Raji (cell line): ENCODE measurements around the gene PLCB2.

Experiments
- POLR2A ChIP-seq: IDR thresholded peaks from 2 replicates; pipeline ENCODE4 v1.6.1; 2011; ENCODE audit warnings: low read depth, low read length, control low read depth; ENCODE audit not compliant: insufficient read depth

Gene PLCB2

DNA sequence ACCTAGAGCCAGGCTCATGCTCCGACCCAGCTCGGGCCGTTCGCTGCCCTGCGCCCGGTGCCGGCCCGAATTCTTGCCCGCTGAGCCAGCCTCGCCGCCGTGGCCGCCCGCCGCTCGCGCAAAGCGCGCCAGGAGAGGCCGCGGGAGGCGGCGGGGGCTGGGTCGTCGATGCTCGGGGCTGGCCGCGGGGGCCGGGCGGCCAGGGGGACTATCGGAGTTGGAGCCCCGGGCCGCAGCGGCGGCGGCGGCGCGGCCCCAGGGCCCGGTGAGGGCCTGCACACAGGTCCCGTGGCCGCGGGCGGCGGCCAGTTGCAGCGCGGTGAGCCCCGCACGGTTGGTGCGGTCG, 26.0 kb downstream of the PLCB2 start:
- TF ChIP-seq POLR2A = no peak

DNA sequence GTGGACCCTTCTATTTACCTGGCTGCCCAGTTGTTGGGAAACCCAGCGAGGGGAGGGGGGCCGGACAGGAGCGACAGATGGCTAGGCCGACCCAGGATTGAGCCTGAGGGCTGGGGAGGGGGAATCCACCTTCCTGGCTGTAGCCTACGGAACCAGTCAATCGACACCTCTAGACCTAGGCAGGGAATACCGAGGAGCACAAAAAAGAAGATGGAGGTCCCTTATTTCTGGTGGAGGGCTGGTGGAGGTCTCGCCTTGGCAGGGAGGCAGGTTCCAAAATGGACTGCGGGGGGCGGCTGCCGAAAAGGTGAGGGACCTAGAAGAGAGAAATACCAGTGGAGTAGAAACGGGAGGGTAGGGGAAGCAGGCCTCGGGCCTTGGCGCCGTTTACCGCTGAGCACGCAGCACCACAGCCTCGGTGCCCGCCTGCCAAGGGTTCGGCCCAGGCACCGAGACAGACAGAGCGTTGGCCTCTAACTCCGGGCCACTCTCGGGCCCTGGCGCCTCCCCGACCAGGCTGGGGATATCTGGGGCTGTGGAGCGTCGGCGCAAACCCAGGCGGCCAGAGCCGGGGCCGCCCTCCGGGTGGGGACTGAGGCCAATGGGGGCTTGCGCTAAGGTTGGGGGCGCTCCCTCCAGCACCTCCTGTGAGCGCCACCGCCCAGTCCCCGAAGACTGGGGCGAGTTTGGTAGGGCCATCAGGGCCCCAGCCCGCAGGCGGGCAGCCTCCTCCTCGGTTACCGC, 26.5 kb downstream of the PLCB2 start:
- no peak for TF ChIP-seq POLR2A

GRCh38 chr15:40280260-40281056, 27.3 kb downstream of the PLCB2 start:
- no peak for TF ChIP-seq POLR2A

GRCh38 chr15:40279437-40280141, 28.1 kb downstream of the PLCB2 start:
- TF ChIP-seq POLR2A = no peak

- no peak for TF ChIP-seq POLR2A
These were observed 29.7 kb downstream of the PLCB2 start for GRCh38 chr15:40278026-40278425.

DNA sequence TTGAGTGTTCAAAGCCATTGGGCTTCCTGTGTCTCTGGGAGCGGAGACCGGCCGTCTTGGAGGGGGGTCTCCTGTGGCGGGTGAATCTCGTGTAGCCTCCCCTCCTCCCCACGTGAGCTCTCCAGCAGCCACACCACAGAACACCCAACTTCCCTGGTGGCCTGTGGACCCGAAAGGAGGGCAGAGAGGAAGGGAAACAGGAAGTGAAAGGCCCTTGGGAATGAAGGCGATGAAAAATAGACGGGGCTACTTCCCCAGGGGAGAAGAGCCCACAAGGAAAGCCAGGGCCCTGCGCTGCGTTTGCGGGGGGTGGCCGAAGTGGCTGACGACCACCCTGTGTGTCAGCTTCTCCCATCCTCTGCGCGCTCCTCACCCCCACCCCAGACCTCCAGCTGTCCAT, 30.3 kb downstream of the PLCB2 start:
- no peak for TF ChIP-seq POLR2A

DNA sequence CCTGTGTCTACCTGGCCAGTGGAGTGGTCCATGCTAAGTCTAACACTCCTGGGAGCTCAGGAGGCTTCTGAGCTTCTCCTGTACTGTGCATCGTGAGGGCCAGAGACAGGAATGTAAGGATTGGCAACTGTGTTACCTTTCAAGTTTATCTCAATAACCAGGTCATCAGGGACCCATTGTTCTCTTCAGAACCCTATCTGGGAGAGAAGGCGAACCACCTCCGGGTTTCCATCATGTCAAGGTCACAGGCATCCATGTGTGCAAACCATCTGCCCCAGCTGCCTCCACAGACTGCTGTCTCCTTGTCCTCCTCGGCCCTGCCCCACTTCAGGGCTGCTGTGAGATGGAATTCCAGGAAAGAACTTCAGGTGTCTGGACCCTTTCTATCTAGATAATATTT, 30.8 kb downstream of the PLCB2 start:
- TF ChIP-seq POLR2A = no peak

DNA sequence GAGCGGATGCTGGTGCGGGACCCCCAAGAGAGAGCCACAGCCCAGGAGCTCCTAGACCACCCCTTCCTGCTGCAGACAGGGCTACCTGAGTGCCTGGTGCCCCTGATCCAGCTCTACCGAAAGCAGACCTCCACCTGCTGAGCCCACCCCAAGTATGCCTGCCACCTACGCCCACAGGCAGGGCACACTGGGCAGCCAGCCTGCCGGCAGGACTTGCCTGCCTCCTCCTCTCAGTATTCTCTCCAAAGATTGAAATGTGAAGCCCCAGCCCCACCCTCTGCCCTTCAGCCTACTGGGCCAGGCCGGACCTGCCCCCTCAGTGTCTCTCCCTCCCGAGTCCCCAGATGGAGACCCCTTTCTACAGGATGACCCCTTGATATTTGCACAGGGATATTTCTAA, 31.8 kb downstream of the PLCB2 start:
- TF ChIP-seq POLR2A = no peak

GRCh38 chr15:40275523-40275922, 32.2 kb downstream of the PLCB2 start:
- TF ChIP-seq POLR2A = no peak

GRCh38 chr15:40274350-40275274, 33.1 kb downstream of the PLCB2 start:
- TF ChIP-seq POLR2A = no peak

GRCh38 chr15:40273428-40273827, 34.3 kb downstream of the PLCB2 start:
- TF ChIP-seq POLR2A = no peak

DNA sequence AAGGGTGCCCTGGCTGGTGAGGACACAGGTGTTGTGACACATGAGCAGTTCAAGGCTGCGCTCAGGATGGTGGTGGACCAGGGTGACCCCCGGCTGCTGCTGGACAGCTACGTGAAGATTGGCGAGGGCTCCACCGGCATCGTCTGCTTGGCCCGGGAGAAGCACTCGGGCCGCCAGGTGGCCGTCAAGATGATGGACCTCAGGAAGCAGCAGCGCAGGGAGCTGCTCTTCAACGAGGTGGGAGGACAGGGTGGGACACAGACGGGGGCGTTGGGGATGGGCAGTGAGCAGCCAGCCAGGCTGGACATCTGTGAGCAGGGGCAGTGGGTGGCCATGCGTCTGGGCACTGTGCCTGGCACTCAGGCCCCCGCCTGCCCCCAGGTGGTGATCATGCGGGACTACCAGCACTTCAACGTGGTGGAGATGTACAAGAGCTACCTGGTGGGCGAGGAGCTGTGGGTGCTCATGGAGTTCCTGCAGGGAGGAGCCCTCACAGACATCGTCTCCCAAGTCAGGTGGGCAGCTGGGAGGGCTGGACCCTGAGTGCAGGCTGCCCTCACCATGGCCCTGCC, 35.2 kb downstream of the PLCB2 start:
- no peak for TF ChIP-seq POLR2A

DNA sequence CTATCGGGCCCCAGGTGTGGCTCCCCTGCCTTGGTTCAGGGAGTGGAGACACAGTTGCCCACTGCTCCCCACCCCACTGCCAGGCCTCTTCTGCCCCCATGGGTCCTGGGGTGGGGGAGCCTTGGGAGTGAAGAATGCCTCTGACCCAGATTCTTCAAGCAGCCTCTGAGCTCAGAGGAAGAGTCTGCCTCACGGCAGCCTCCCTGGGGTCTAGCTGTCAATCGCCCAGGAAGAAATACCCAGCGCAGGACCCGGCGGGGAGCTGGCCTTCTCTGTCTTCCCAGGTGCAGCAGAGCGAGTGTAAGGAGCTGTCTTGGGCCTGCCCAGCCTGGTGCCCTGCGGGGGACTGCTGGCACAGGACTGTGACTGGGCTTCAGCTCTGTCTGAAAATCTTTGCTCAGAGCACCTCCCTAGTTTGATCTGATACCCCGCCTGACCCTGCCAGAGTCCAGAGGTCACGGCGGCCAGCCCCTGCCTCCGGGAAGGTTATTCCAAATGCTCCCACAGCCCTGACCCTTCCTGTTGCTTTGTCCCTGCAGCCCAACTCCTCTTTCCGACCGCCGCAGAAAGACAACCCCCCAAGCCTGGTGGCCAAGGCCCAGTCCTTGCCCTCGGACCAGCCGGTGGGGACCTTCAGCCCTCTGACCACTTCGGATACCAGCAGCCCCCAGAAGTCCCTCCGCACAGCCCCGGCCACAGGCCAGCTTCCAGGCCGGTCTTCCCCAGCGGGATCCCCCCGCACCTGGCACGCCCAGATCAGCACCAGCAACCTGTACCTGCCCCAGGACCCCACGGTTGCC, 35.9 kb downstream of the PLCB2 start:
- no peak for TF ChIP-seq POLR2A
